Chondrocyte (in vitro differentiated cells): ENCODE results near the gene ABTB2. TPM values are rescaled to one million over a fixed set of nuclear protein-coding genes. Genes with fewer than 3 reads are reported as not detected.

Source experiments
- DNase-seq: peaks from one replicate; pipeline ENCODE4 v3.0.0; 2021; ENCODE audit warnings: mixed read lengths, low spot score
- H3K27ac Mint-ChIP-seq: one replicate; pipeline ENCODE4 v1.8.0; 2021; ENCODE audit warnings: mild to moderate bottlenecking, moderate library complexity, mixed read lengths; ENCODE audit not compliant: unreplicated experiment
- H3K27me3 Mint-ChIP-seq: 2 replicates; pipeline ENCODE4 v1.8.0; 2021; ENCODE audit warnings: low read depth, mixed read lengths
- H3K36me3 Mint-ChIP-seq: 2 replicates; pipeline ENCODE4 v1.8.0; 2021; ENCODE audit warnings: low read depth, mixed read lengths
- H3K4me1 Mint-ChIP-seq: 2 replicates; pipeline ENCODE4 v1.8.0; 2021; ENCODE audit warnings: low read depth, mild to moderate bottlenecking, mixed read lengths
- H3K4me3 Mint-ChIP-seq: one replicate; pipeline ENCODE4 v1.8.0; 2021; ENCODE audit warnings: mild to moderate bottlenecking, moderate library complexity, mixed read lengths; ENCODE audit not compliant: unreplicated experiment
- H3K9me3 Mint-ChIP-seq: 2 replicates; pipeline ENCODE4 v1.8.0; 2021; ENCODE audit warnings: low read depth, mixed read lengths
- total RNA-seq: library from RNA; stranded (reverse); gene quantifications from 3 replicates; pipeline ENCODE4 v1.2.1, GENCODE V29; 2021
- TF ChIP-seq, protein P1 (sequence below): fragments of 200-600 bp; sonication (generic); IDR thresholded peaks from 2 replicates; pipeline ENCODE4 v1.5.0; 2021; ENCODE audit warnings: antibody characterized with exemption, mild to moderate bottlenecking, moderate library complexity

The ABTB2 gene
- total RNA-seq, 1 donor from 2014 or later = 3.1 TPM

DNA sequence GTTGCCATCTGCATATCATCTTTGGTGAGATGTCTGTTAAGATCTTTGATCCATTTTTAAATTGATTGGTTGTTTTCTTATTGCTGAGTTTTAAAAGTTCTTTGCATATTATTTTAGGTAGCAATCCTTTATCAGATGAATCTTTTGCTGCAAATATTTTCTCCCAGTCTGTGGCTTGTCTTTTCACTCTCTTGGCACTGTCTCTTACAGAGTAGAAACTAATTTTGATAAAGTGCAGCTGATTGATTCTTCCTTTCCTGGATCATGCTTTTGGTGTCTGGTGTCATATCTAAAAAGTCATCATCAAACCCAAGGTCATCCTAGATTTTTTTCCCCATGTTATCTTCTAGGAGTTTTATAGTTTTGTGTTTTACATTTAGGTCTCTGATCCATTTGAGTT, 139.7 kb downstream of the ABTB2 start:
- H3K27ac Mint-ChIP-seq = no peak overlapping the region
- TF ChIP-seq, protein P1, sequence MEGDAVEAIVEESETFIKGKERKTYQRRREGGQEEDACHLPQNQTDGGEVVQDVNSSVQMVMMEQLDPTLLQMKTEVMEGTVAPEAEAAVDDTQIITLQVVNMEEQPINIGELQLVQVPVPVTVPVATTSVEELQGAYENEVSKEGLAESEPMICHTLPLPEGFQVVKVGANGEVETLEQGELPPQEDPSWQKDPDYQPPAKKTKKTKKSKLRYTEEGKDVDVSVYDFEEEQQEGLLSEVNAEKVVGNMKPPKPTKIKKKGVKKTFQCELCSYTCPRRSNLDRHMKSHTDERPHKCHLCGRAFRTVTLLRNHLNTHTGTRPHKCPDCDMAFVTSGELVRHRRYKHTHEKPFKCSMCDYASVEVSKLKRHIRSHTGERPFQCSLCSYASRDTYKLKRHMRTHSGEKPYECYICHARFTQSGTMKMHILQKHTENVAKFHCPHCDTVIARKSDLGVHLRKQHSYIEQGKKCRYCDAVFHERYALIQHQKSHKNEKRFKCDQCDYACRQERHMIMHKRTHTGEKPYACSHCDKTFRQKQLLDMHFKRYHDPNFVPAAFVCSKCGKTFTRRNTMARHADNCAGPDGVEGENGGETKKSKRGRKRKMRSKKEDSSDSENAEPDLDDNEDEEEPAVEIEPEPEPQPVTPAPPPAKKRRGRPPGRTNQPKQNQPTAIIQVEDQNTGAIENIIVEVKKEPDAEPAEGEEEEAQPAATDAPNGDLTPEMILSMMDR = no peak
- no peak for DNase-seq
- H3K4me3 Mint-ChIP-seq = no peak overlapping the region
- H3K36me3 Mint-ChIP-seq = no peaks in the 10 kb centered on the region
- no peaks in the 10 kb centered on the region for H3K9me3 Mint-ChIP-seq
- H3K27me3 Mint-ChIP-seq = no peaks in the 10 kb centered on the region
- peaks cover 5% of the 10 kb centered on the region for H3K4me1 Mint-ChIP-seq

DNA sequence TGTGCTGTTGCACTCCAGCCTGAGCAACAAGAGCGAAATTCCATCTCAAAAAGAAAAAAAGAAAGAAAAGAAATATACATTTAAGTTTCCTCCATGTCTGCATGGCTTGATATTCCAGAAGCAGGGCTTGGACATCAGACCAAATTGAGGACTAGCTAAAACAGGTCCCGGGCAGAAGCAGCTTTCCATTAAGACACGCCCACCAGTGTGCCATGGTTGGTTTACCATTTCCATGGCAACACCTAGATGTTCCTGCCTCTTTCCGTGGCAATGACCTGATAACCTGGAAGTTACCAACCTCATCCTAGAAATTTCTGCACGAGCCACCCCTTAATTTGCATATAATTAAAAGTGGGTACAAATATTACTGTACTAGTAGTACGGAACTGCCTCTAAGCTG, 141.1 kb downstream of the ABTB2 start:
- peaks cover 5% of the 10 kb centered on the region for H3K4me1 Mint-ChIP-seq
- H3K36me3 Mint-ChIP-seq = no peaks in the 10 kb centered on the region
- TF ChIP-seq, protein P1 = no peak
- H3K27ac Mint-ChIP-seq = no peak overlapping the region
- DNase-seq = no peak
- H3K9me3 Mint-ChIP-seq = no peaks in the 10 kb centered on the region
- no peaks in the 10 kb centered on the region for H3K27me3 Mint-ChIP-seq
- H3K4me3 Mint-ChIP-seq = no peak overlapping the region

DNA sequence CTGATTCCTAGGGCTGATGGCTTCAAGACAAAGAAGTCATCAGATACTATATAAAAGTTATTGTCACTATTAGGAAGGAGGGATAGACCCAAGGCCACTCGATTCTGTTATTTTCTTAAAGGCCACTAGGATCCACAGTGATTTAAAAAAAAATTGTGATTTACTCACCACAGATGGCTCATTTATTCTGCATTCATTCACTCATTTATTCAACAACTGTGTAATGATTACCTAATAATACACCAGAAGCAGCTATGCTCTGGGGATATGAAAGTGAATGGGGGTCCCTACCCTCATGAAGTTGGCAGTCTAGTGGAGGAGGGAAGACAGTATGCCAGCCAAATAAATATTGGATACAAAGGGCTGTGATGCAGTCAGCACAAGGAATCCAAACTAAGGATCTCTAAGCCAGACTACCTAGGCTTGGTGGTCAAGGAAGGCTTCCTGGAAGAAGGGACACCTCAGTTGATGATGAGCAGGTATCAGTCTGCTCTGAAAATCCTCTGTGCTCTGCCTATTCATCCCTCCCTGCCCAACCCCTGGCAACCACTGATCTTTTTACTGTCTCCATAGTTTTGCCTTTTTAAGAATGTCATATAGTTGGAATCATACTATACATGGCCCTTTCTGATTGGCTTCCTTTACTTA, 141.9 kb downstream of the ABTB2 start:
- H3K4me1 Mint-ChIP-seq = peaks cover 5% of the 10 kb centered on the region
- DNase-seq = no peak
- no peaks in the 10 kb centered on the region for H3K9me3 Mint-ChIP-seq
- H3K27me3 Mint-ChIP-seq = no peaks in the 10 kb centered on the region
- no peaks in the 10 kb centered on the region for H3K36me3 Mint-ChIP-seq
- TF ChIP-seq, protein P1 = no peak
- no peak overlapping the region for H3K4me3 Mint-ChIP-seq
- no peak overlapping the region for H3K27ac Mint-ChIP-seq

DNA sequence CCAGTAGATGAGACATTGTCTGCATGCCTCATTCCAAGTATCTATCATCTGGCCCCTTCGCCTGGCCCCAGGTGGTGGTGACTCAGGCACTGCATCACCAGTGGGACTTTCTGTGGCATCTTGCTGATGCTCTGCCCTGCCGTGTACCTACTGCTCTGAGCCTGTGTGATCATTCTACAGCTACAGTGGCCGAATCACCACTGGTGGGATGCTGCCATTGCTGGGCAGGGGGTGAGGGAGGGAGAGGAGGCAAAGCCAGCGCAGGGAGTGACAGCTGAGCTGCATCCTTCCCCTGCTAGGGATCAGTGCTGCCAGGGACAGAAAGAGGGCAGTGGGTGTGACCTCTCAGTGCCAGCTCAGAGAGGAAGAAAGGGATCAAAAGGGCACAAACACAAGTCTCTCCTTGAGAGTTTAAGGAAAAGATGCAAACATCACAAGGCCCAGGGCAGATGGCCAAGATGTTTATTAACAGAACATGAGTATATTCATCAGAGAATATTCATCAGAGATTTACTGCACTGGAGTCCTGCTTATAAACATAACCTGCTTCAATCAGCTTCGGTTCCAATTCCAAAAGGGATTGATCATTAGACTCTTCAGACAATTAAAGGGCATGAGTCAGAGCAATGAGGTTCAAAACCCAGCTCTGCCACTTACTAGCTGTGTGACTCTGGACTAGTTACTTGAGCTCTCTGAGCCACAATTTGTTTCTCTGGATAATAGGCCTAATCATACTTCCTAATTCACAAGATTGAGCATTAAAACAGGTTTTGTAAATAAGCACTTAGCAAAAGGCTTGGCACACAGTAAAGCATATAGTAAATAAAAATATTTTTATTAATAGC, 142.6 kb downstream of the ABTB2 start:
- Mint-ChIP-seq H3K36me3 (no peaks in the 10 kb centered on the region), H3K27me3 (no peaks in the 10 kb centered on the region), H3K9me3 (no peaks in the 10 kb centered on the region), H3K4me3 (no peak overlapping the region), H3K4me1 (peaks cover 5% of the 10 kb centered on the region), H3K27ac (no peak overlapping the region)
- DNase-seq = no peak
- TF ChIP-seq, protein P1 = no peak

DNA sequence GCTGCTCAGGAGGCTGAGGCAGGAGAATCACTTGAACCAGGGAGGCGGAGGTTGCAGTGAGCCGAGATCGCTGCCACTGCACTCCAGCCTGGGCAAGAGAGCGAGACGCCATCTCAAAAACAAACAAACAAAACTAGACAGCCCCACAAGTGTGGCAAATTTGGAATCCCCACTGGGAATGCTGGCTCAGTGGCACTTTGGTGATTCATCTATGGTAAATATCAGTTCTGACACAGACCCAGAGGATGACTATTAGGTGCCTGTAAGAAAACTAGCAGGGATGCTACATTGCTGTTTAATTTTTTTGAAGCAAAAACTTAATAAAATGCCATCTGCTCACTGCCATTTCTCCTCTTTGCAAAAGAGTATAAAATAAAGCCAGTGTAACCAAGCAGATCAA, 144.4 kb downstream of the ABTB2 start:
- no peak overlapping the region for H3K27ac Mint-ChIP-seq
- H3K4me3 Mint-ChIP-seq = no peak overlapping the region
- H3K36me3 Mint-ChIP-seq = no peaks in the 10 kb centered on the region
- peaks cover 5% of the 10 kb centered on the region for H3K4me1 Mint-ChIP-seq
- H3K9me3 Mint-ChIP-seq = no peaks in the 10 kb centered on the region
- no peak for DNase-seq
- TF ChIP-seq, protein P1 = no peak
- no peaks in the 10 kb centered on the region for H3K27me3 Mint-ChIP-seq
